Fibroblast of skin of right quadriceps (primary cell): ENCODE results near the gene ZBTB7C.
"Not testable (repeated sequence)": the region's sequence is repeated elsewhere in the genome, so short reads cannot be mapped to it uniquely, and the experiment has no call there.

Experiments used
- DNase-seq: peaks from one replicate; pipeline ENCODE4 v3.0.0-alpha.2; 2013

Gene ZBTB7C

DNA sequence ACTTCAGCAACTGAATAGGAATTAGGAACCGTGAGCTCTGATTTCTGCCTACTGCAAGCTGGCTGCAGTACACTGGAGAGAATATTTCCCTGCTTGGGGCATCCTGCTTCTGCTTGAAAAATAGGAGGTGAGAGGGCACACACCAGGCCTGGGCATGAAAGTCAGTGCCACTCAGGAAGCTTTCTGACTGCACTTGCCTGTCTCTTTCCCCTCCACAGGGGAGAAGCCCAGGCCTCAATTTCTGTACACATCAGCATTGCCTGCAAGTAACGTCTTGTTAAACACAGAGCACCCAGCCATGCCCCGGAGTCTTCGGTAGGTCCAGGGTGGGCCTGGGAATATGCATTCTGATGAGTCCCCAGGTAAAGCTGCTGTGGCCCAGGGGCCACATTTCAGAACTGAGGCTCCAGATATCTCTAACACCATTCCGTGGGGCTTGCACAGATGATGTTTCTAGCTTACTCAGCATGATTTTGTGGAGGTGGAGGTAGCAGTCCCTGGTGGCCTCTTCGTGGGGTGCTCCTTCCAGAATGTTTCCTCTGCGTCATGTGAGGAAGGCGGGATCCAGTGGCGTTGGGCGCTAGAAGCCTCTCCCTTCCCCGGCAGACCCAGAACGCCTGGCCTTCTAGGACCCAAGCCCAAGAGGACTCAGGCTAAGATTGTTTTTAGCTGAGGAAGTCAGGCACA lies 114.1 kb downstream of the ZBTB7C start:
- no peak for DNase-seq

DNA sequence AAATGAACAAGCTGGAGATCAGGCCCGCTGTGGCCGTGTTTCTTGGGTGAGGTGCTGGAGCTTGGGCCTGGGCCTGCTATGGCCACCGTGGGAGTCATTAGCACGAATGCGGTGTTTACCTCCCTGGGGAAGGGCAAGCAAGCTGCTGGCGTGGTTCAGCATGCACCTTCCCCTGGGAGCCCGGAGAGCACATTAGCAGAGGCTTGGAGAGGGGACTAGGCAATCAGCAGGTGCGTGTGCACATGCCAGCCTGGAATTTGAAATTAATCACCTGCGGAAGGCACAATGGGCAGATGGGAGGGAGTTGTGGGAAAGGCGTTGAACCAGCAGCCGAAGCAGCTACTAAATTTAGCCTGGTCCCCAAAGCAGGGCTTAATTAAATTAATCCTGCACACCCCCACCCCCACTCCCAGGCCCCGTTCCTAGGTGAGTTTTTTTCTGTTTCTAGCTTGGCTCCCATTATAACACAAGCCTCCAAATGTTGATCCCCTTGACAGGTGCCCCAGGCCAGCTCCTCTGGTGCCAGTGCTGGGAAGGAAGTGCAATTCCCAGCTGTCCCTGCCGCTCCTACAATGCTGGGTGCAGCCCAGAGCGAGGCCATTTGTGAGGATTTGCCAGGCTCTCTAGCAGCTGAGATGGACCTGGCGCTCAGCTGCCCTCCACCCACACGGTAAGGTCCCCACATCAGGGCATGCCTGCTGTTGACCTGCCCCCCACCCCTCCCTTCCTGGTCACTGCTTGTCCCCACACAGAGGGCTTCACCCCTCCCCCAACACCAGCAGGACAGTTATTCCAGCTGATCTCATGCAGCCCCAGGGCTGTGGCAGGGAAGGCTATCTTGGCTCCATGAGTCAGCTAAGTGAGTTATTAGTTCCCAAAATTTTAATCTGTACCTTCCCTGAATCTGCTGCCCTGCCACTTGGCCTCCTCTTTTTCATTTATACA lies 115.0 kb downstream of the ZBTB7C start:
- no peak for DNase-seq

DNA sequence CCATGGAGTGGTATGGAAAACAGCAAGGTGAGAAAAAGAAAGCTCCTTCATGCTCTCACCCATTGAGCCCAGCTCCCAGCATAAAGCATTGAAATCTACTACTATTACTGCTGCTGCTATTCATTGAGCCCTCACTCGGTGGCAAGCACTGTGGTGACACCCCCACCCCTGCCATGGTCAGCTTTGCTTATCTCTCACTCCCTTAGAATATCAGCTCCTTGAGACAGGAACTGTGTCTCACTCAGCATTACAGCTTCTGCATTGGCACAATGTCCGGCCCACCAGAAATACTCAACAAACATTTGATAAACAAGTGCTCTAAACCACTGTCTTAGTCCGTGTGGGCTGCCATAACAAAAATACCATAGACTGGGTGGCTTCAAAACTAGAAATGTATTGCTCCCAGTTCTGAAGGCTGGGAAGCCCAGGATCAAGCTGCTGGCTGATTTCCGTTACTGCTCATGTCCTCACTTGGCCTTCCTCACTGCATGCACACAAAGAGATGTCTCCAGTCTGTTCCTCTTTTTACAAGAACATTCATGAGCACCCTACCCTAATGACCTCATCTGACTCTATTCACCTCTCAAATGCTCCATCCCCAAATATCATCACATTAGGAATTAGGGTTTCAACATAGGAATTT lies 116.3 kb downstream of the ZBTB7C start:
- DNase-seq, result no peak

DNA sequence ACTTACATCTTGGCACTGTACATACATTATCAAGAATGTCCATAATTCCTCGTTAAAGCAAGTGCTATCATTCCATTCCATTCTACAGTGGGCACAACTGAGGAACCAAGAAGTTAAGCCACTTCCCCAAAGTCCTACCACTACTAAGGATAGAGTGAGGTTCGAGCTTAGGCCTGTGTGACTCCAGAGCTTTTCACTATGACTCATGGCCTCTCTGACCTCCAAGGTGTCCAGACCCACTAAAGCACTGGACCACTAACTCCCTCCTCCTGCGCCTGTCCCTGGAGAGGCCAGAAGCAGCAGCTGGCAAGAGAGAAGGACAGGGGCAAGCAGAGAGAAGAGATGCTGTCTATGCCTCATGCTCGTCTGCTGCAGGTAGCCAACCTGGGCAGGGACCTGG lies 117.0 kb downstream of the ZBTB7C start:
- DNase-seq, result no peak

DNA sequence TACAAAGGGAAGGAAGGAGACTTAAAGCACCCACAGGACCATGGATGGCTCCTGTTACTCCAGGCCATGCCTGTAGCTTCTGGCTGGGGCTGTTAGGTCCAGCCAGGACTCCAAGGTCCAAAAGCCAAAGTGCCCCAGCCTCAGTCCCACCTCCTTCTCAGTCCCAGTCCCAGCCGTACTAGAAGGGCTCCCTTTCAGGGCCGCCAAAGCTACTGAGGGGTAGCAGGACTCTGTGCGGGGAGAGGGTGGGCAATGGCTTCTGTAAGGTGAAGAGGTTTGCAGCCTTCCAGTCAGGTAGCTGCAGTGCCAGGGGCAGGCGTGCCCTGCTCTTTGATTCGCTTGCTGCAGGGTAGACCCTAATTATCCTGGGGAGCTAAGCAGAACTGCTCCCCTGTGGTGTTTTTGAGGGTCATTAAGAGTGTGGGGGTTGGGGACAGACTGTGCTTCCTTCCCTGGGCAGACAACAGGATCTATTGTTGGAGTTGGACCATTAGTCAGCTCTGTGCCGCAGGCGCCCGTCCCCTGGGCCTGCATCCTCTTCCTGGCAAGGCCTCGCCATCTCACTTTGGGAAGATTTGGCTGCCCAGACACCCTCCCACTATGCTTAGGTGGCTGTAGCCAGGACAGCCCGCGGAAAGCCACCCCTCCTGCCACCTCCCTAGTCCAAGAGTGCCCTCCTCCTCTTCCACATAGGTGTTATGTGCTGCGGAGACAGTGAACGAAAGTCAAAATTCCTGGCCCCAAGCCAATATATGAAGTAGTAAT lies 118.8 kb downstream of the ZBTB7C start:
- DNase-seq, result no peak

DNA sequence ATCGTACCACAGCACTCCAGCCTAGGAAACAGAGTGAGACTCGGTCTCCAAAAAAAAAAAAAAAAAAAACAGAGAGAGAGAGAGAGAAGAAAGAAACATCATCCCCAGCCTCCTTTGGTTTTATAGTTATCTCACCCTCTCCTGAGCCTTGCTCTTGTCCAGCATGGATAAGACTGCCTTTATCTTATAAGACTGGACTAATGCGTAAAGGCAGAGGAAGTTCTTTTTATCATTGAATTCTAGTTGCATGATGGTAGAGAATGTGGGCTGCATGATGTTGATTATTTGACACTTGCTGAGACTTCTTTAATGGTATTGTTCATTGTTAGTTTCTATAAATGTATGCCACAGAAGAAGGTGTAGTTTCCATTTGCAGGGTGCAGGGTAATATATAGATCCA lies 124.4 kb downstream of the ZBTB7C start:
- DNase-seq, result no peak

DNA sequence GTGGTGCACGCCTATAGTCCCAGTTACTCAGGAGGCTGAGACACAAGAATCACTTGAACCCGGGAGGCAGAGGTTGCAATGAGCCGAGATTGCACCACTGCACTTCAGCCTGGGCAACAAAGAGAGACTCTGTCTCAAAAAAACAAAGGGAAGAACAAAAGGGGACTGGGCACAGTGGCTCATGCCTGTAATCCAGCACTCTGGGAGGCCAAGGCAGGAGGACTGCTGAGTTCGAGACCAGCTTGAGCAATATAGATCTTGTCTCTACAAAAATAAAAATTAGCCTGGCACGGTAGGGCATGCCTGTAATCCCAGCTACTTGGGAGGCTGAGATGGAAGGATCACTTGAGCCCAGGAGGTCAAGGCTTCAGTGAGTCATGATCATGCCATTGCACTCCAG lies 125.2 kb downstream of the ZBTB7C start:
- DNase-seq, result not testable (repeated sequence)

DNA sequence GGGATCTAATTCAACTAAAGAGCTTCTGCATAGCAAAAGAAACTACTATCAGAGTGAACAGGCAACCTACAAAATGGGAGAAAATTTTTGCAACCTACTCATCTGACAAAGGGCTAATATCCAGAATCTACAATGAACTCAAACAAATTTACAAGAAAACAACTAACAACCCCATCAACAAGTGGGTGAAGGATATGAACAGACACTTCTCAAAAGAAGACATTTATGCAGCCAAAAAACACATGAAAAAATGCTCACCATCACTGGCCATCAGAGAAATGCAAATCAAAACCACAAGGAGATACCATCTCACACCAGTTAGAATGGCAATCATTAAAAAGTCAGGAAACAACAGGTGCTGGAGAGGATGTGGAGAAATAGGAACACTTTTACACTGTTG lies 127.7 kb downstream of the ZBTB7C start:
- DNase-seq, result not testable (repeated sequence)

DNA sequence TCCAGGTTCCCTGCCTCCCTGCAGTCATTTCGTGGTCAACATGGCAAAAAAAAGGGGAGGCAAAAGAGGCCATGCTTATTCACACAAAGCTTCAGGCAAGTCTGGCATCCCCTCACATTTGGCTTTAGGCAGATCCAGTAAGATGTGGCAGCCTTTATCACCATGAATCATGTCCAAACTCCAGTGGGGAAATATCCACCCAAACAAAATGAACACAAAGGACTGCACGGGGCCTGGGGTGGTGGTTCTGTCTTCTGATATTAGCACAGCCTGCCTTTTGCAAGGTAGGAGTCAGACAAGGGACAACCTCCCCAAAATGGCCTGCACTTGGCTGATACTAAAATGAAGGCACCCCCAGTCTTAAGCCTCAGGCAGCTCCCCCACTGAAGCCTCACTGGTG lies 129.9 kb downstream of the ZBTB7C start:
- DNase-seq, result no peak

DNA sequence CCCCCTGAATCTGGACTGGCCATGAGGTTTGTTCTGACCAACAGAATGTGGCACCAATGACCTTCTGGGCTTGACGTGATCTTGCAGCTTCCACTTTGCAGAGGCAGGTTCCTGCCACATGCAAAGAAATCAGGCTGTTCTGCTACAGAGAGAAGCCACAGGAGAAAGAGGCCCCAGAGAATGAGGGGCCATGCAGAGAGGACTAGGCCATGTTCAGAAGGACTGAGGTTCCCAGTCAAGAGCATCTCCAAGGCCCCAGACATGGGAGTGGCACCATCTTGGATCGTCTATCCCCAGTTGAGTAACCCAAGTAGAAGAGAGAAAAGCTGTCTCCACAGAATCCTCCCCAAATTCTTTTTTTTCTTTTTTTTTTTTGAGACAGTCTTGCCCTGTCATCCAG lies 131.1 kb downstream of the ZBTB7C start:
- DNase-seq, result no peak

DNA sequence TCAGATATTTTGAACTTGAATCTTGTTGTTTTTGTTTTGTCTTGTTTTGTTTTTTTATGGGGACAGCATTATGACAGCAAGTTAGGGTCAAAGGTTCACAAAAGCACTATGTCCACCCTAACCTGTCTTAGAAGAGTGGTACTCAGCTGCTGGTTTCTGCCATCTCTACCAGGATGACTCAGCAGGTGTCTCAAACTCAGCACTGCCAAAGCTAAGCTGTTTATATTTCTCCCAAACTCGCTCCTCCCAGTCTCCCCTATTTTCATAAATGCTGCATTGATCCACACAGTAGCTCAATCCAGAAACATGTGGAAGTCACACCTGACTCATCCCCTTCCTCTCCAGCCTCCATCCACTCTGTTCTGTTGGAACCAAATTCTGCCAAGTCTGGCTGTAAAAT lies 134.9 kb downstream of the ZBTB7C start:
- no peak for DNase-seq

DNA sequence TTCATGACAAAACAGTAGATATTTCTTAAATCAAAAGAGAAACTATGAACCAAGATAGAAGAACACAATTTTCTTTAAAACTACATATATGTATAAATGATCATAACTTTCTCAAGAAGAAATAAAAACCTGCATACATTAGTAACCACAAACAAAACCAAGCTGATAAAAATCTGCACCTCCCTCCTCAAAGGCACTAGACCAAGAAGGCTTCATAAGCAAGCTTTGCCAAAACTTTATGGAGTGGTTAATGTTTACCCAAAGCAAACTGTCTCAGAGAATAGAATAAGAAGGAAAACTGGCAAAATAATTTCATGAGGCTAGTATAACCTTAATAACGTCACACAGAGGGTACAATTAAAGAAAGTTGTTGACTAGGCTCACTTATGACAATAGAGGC lies 138.3 kb downstream of the ZBTB7C start:
- DNase-seq, result no peak

DNA sequence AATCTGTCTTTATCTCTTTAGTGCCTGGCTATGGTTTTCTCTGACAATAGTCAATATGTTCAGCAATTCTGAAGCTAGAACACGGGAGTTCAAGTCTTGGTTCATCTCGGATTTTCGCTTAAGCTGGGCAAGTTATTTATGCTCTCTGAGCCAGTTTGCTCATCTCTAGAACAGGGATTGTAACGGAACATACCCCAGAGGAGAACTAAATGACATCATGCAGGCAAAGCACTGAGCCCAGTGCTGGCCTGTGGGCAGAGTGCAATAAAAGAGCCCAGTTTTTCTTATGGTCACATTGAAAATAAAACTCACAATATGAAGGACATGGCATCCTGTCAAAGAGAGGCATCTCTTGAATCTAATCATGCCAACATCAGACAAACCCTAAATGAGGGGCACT lies 143.9 kb downstream of the ZBTB7C start:
- DNase-seq, result no peak

DNA sequence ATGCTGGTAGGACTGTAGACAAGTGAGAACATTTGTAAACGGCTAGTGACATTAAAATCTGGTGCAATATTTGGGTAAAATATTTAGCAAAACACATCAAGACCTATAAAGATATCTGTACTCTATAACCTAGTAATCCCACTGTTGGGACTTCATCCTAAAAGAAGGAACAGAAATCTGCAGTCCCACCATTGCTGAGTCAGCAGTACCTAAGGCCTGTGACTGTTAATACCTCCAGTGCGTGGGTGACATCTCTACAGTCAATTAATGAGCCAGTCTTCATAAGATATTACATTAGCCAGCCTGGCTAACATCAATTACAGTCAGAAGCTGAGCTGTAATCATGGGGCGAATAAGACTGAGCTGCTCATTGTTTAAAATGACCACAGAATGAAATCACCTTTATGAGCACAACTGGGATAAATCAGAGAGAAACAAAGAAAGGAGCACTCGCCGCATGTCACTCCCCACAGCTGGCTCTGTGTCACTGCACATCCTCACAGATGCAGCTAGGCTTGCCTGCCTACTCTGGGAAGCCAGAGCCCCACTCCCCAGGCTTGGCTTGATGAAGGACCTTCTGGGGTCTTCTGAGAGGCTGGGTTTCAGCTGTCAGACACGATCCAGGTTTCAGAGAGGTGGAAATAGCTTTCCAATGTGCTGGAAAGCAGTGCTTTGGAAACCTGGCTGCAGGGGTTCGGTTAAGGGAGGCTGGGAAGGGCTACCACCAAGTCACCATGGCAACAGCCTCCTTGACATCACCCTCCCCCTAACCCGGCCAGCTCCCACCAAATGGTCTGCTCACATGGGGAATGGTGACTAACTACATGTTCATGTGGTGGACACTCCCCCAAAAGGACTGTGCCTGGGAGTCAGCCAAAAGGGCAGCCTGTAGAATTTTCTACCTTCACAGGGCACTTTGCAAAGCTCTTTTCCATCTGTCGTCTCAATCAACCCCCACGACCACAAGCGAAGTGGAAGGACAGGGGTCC lies 145.0 kb downstream of the ZBTB7C start:
- peak; percentile 17 for DNase-seq

DNA sequence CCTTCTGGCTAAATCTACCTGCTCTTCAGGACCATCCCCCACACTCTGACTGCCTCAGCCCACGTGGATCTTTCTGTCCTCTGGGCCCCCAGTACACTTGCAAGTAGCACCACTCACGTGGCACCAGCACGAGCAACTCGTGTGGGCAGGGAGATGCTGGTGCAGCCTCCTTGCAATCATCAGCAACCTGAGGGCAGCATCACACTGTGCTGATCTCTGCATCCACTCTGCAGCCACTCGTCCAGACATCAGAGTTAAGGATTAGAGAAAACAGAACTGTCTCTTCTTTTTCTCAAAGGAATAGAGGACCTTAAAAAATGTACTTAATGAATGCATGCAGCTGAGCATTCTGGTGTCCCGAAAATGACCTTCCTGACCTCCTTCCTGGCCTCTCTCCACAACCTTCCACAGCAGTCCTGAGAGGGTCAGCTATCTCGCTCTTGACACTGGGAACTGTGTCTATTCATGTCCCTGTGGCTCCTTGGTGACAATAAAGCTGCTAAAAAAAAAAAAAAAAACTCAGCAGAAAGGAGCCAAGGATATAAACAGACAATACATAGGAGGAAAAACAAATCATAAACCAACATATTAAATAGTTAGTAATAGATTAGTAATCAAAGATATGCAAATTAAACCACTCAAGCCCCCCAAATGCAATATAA lies 145.9 kb downstream of the ZBTB7C start:
- DNase-seq, result no peak

DNA sequence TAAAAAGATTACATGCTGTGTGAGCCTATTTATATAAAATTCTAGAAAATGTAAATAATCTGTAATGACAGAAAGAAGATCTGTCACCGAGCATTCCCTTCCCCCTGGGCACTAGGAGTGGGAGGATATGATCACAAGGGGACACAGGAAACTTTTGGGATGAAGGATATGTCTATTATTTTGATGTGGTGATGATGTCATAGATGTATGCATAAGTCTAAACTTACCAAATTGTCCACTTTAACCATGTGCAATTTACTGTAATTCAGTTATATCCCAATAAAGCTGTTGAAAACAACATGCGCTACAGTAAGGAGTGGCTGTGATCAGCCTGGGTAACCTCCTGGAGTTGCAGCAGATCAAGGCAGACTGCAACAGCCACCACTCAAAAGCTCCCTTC lies 148.9 kb downstream of the ZBTB7C start:
- no peak for DNase-seq

DNA sequence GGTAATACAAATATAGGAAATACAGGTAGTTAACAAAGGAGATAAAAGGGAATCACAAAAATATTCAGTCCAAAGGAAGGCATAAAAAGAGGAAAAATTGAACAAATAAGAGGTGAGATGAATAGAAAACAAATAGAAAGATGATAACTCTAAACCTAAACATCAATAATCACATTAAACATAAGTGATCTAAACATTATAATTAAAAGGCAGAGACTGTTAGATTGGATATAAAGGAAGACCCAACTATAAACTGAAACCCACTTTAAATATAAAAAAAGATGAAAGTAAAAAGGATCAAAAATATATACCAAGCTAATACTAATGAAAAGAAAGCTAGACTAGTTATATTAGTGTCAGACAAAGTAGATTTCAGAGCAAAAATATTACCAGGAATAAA lies 152.3 kb downstream of the ZBTB7C start:
- no peak for DNase-seq

DNA sequence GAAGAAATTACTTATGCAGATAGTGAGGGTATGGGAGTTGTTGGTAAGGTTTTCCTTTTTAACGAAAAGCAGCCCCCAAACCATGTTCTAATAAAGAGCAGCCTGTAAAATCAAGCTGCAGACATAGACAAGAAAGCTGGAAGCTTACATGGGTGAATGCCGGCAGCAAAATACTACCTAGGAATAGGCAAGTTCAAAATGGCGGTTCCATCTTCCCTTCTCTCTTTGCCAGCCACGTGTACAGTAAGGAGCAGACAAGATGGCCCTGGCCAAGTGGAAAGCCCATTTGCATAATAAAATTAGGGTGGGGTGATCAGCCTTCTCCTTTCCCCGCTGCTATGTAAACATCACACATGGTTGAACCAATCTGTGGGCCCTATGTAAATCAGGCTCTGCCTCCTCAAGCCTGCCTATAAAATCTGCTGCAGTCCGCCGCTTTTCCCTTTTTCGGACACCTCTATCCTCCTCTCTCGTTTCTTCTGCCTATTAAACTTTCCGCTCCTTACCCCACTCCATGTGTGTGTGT lies 155.0 kb downstream of the ZBTB7C start:
- no peak for DNase-seq

DNA sequence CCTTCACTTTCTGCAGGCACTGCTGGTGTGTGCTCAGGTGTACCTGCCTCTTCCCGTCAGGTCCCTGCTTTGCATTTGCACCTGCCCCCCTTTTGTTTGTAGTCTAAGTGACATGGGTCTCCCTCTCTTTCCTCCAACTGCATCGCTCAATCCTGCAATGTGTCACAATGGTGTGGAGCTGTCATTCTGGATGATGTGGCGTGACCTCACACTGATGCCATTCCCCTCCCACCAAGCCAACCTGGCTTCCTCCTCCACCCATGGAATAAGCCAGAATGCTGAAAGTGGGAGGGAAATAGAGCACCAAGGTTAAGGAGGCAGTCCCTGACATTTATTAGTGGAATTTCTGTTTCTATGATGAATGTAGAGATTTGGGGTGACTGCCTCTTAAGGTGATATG lies 156.7 kb downstream of the ZBTB7C start:
- no peak for DNase-seq

DNA sequence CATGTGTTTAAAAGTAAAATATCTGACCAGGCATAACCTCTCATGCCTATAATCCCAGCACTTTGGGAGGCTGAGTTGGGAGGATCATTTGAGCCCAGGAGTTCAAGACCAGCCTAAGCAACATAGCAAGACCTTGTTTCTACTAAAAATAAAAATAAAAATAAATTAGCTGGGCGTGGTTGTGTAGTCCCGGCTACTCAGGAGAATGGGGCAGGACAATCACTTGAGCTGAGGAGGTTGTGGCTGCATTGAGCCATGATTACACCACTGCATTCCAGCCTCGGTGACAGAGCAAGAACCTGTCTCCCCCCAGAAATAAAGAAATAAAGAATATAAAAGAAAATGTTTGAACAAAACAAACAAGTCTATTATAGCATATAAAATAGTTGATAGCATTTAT lies 158.3 kb downstream of the ZBTB7C start:
- DNase-seq, result no peak

DNA sequence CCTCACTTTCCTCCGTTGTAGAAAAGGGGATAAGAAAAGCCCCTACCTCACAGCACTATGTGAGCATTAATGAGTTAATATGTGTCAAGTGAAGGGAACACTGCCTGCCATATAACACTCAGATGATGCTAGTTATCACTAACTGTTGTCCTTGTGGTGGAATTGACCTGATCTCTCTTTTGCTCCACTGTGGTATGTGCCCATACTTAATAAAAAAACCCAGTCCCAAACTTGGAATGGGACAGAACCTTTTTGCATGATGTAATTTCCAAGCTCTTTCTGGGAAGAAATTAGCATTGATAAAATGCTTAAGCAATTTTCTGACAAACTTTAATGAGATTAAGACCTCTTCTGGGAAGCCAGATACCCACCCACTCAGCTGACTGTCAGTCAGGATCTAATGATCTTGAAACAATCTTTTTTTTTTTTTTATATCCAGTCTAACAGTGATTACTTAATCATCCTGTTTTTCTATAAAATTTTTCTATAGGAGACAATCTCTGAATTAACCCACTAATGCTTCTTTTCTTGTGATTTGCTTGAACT lies 158.7 kb downstream of the ZBTB7C start:
- DNase-seq, result no peak
